Smooth muscle cell (in vitro differentiated cells): ENCODE data around the gene THSD4. TPM values are rescaled to one million over a fixed set of nuclear protein-coding genes. Genes with fewer than 3 reads are reported as not detected.
A peak's percentile ranks its signal among the peaks of the same experiment; 100 is the strongest.

Experiments used
- DNase-seq: peaks from one replicate; lab custom pipeline; 2025; ENCODE audit not compliant: unreplicated experiment; lab: John Stamatoyannopoulos, UW
- H2AFZ ChIP-seq: fragments of 200-600 bp; sonication (generic); 2 replicates; pipeline ENCODE4 v1.6.0; 2016; ENCODE audit warnings: antibody characterized with exemption, low read depth, mild to moderate bottlenecking
- H3F3A ChIP-seq: fragments of 200-600 bp; sonication (generic); 2 replicates; pipeline ENCODE4 v1.6.0; 2017; ENCODE audit warnings: antibody characterized with exemption, low read depth
- H3K27ac ChIP-seq: fragments of 200-600 bp; sonication (generic); 2 replicates; pipeline ENCODE4 v1.5.1; 2016; ENCODE audit warnings: low read depth, mild to moderate bottlenecking
- H3K27me3 ChIP-seq: fragments of 200-600 bp; sonication (generic); 2 replicates; pipeline ENCODE4 v1.6.1; 2016; ENCODE audit warnings: low read depth, mild to moderate bottlenecking
- H3K36me3 ChIP-seq: fragments of 200-600 bp; sonication (generic); 2 replicates; pipeline ENCODE4 v1.5.1; 2016; ENCODE audit warnings: low read depth
- H3K4me1 ChIP-seq: fragments of 200-600 bp; sonication (generic); 2 replicates; pipeline ENCODE4 v1.5.1; 2016; ENCODE audit warnings: low read depth
- H3K4me2 ChIP-seq: fragments of 200-600 bp; sonication (generic); 2 replicates; pipeline ENCODE4 v1.6.0; 2016; ENCODE audit warnings: mild to moderate bottlenecking
- H3K4me3 ChIP-seq: fragments of 200-600 bp; sonication (generic); 2 replicates; pipeline ENCODE4 v1.5.1; 2016; ENCODE audit warnings: mild to moderate bottlenecking
- H3K79me2 ChIP-seq: fragments of 200-600 bp; sonication (generic); 2 replicates; pipeline ENCODE4 v1.6.0; 2016; ENCODE audit warnings: low read depth, mild to moderate bottlenecking
- H3K9ac ChIP-seq: fragments of 200-600 bp; sonication (generic); 2 replicates; pipeline ENCODE4 v1.6.0; 2016; ENCODE audit warnings: low read depth
- H3K9me3 ChIP-seq: fragments of 200-600 bp; sonication (generic); replicated peaks from 2 replicates; pipeline ENCODE4 v1.5.1; 2016; ENCODE audit warnings: low read depth
- H4K20me1 ChIP-seq: fragments of 200-600 bp; sonication (generic); 2 replicates; pipeline ENCODE4 v1.6.0; 2016; ENCODE audit warnings: low read depth
- CTCF ChIP-seq: fragments of 200-600 bp; sonication (generic); IDR thresholded peaks from 2 replicates; pipeline ENCODE4 v1.5.1; 2017; ENCODE audit warnings: borderline replicate concordance, mild to moderate bottlenecking, antibody characterized with exemption; ENCODE audit not compliant: insufficient read depth, poor library complexity, severe bottlenecking
- WGBS: methylation state at CpG from one replicate; pipeline ENCODE4 v1.1.7; 2016; ENCODE audit warnings: low lambda C conversion rate; 5-methylcytosine and 5-hydroxymethylcytosine counted together
- polyA plus RNA-seq: library from polyadenylated mRNA; unstranded; fragments of >200 nt; fragmentation: Nextera tagmentation; extraction: Ambion mirVana; gene quantifications from 2 replicates; pipeline ENCODE4 v1.2.1, GENCODE V29; 2016
- total RNA-seq: library from RNA; depleted of rRNA; stranded (reverse); fragments of >200 nt; gene quantifications from 2 replicates; pipeline ENCODE4 v1.2.3, GENCODE V29; 2014

The THSD4 gene
- total and polyA plus RNA-seq, 2 experiments from 2014 or later: 2.5 to 4.1 TPM

DNA sequence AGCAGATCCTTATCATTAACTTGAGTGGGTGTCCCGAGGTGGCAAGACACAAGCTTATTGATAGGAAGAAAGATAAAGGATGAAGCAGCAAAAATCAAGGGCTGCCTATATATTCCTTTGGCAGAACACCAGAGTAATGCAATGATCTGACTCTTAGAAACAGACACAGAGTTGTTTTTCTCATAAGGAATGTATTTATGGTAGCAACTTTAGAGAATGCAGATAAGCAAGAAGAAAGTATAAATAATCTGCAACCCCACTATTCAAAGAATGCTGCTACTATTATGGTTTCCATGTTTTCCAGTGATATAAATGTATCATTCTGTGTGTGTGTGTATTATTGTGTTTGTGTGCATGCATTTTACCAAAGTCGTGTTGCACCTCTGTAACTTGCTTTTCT is 208.3 kb downstream of the THSD4 start:
- H3K4me1 ChIP-seq: no peaks in the 10 kb centered on the region
- no peak overlapping the region for H3K4me3 ChIP-seq
- H3K9ac ChIP-seq: no peak overlapping the region
- H3K27me3 ChIP-seq: no peaks in the 10 kb centered on the region
- no peak overlapping the region for H2AFZ ChIP-seq
- 69% methylated on average over 2 of the region's 2 CpGs for WGBS
- no peaks in the 10 kb centered on the region for H4K20me1 ChIP-seq
- no peak overlapping the region for H3K27ac ChIP-seq
- H3F3A ChIP-seq: no peaks in the 10 kb centered on the region
- no peak for DNase-seq
- H3K79me2 ChIP-seq: no peaks in the 10 kb centered on the region
- H3K9me3 ChIP-seq: no peaks in the 10 kb centered on the region
- H3K36me3 ChIP-seq: no peaks in the 10 kb centered on the region
- no peak for TF ChIP-seq CTCF
- H3K4me2 ChIP-seq: no peak overlapping the region

DNA sequence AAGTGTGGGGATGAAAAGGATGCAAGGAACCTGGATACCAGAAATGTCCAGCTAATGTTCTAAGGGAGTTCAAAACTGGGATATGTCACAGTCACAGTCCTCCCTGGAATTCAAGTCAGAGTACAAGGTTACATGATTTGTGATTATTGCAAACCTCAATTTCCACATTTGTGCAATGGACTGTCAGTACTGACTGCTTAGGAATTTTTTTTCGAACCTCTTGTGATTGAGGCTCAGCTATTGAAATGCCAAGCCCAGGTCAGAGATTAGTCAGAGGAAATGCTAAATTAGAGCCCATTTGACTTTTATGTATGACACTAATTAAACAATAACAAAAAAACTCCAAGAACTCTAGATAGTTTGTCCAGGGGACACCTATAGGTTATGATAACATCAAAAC is 210.2 kb downstream of the THSD4 start:
- Histone ChIP-seq H3F3A (no peaks in the 10 kb centered on the region), H3K79me2 (no peaks in the 10 kb centered on the region), H3K27me3 (no peaks in the 10 kb centered on the region), H3K4me2 (no peak overlapping the region), H3K36me3 (no peaks in the 10 kb centered on the region), H3K27ac (no peak overlapping the region), H3K9ac (no peak overlapping the region), H3K9me3 (no peaks in the 10 kb centered on the region), H3K4me1 (no peaks in the 10 kb centered on the region), H4K20me1 (no peaks in the 10 kb centered on the region), H3K4me3 (no peak overlapping the region), H2AFZ (no peak overlapping the region)
- 87% methylated on average over 1 of the region's 1 CpG for WGBS
- no peak for TF ChIP-seq CTCF
- no peak for DNase-seq

DNA sequence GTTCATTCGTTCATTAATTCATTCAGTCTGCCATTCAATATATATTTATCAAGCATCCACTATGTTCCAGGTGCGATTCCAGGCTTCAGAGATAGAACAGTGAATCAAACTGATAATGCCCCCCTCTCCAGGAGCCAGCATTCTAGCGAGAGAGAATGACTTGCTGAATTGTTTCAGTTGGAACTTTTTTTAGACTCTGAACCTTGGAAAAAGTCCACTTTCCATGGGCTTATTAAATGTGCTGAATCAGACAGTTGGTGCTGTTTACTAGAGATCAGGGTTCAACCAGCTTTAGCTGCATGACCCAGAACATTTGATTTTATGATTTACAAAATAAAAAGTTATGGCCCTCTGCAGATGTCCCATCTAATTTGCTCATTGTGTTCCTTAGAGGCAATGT is 213.2 kb downstream of the THSD4 start:
- Histone ChIP-seq H3K27me3 (no peaks in the 10 kb centered on the region), H3K4me3 (no peak overlapping the region), H3K36me3 (no peaks in the 10 kb centered on the region), H2AFZ (no peak overlapping the region), H3K9ac (no peak overlapping the region), H3K4me2 (no peak overlapping the region), H3K27ac (no peak overlapping the region), H3K9me3 (no peaks in the 10 kb centered on the region), H3K79me2 (no peaks in the 10 kb centered on the region), H4K20me1 (no peaks in the 10 kb centered on the region), H3F3A (peaks cover 1% of the 10 kb centered on the region), H3K4me1 (no peaks in the 10 kb centered on the region)
- DNase-seq: no peak
- 95% methylated on average over 3 of the region's 3 CpGs for WGBS
- no peak for TF ChIP-seq CTCF

DNA sequence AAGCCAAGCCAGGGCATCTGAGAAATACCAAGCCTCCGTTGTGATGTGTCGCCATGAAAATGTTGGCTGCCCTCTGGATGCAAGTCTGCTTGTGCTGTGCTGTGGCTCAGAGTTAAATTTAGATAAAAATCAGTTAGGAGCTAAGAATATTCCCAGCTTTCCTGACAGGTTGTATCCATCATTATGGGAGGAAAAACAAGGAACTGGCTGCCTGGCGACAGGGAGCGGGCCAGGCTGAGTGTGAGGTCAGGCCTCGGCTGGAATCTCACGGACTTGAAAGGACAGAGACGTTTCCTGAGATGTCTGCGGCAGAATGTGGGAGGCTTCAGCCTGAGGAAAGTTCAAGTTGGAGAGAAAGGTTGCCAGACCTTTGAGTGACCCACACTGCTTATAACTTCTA is 213.8 kb downstream of the THSD4 start:
- Histone ChIP-seq H3K4me2 (no peak overlapping the region), H3K27me3 (no peaks in the 10 kb centered on the region), H2AFZ (no peak overlapping the region), H3K27ac (peak overlapping the region; percentile 66), H3K4me1 (peaks cover 2% of the 10 kb centered on the region), H4K20me1 (no peaks in the 10 kb centered on the region), H3K4me3 (no peak overlapping the region), H3K79me2 (no peaks in the 10 kb centered on the region), H3F3A (peaks cover 3% of the 10 kb centered on the region), H3K9me3 (no peaks in the 10 kb centered on the region), H3K36me3 (no peaks in the 10 kb centered on the region), H3K9ac (no peak overlapping the region)
- no peak for TF ChIP-seq CTCF
- WGBS: 85% methylated on average over 8 of the region's 8 CpGs
- DNase-seq: no peak
